GM21825 (cell line): ENCODE data around the gene SEMA6A.

Source experiments
- ATAC-seq: cut with Tn5 transposase; IDR thresholded peaks from one replicate; pipeline ENCODE4 v1.9.1; 2021; ENCODE audit warnings: mild to moderate bottlenecking, moderate library complexity; ENCODE audit not compliant: unreplicated experiment

The SEMA6A gene

GRCh38 chr5:116442931-116443551, 131.6 kb downstream of the SEMA6A start:
- no peak for ATAC-seq

- ATAC-seq: no peak
Measured at GRCh38 chr5:116442095-116442534, 132.5 kb downstream of the SEMA6A start.

GRCh38 chr5:116441223-116441622, 133.4 kb downstream of the SEMA6A start:
- ATAC-seq: no peak

GRCh38 chr5:116440457-116441001, 134.1 kb downstream of the SEMA6A start:
- ATAC-seq: no peak

- ATAC-seq: no peak
Measured at GRCh38 chr5:116439905-116440304, 134.7 kb downstream of the SEMA6A start.

GRCh38 chr5:116438979-116439554, 135.6 kb downstream of the SEMA6A start:
- no peak for ATAC-seq

GRCh38 chr5:116437922-116438578, 136.6 kb downstream of the SEMA6A start:
- ATAC-seq: no peak

- no peak for ATAC-seq
Measured at GRCh38 chr5:116437351-116437705, 137.3 kb downstream of the SEMA6A start.

- no peak for ATAC-seq
Measured at GRCh38 chr5:116436674-116437350, 137.8 kb downstream of the SEMA6A start.

- ATAC-seq: no peak
Measured at GRCh38 chr5:116428966-116429365, 145.7 kb downstream of the SEMA6A start.

GRCh38 chr5:116428413-116428812, 146.2 kb downstream of the SEMA6A start:
- no peak for ATAC-seq

GRCh38 chr5:116424951-116425350, 149.7 kb downstream of the SEMA6A start:
- ATAC-seq: no peak

- ATAC-seq: no peak
Measured at GRCh38 chr5:116424258-116424615, 150.4 kb downstream of the SEMA6A start.

- no peak for ATAC-seq
Measured at GRCh38 chr5:116423587-116424257, 150.9 kb downstream of the SEMA6A start.

GRCh38 chr5:116423141-116423540, 151.5 kb downstream of the SEMA6A start:
- no peak for ATAC-seq

- ATAC-seq: no peak
Measured at GRCh38 chr5:116421080-116421629, 153.5 kb downstream of the SEMA6A start.

- ATAC-seq: no peak
Measured at GRCh38 chr5:116420540-116420939, 154.1 kb downstream of the SEMA6A start.

- no peak for ATAC-seq
Measured at GRCh38 chr5:116419258-116419657, 155.4 kb downstream of the SEMA6A start.

GRCh38 chr5:116418774-116419173, 155.8 kb downstream of the SEMA6A start:
- ATAC-seq: no peak

GRCh38 chr5:116418016-116418415, 156.6 kb downstream of the SEMA6A start:
- ATAC-seq: no peak

- ATAC-seq: no peak
Measured at GRCh38 chr5:116415989-116416388, 158.6 kb downstream of the SEMA6A start.
